CD4-positive, alpha-beta memory T cell (primary cell): ENCODE results near the gene GATM. TPM values are rescaled to one million over a fixed set of nuclear protein-coding genes. Genes with fewer than 3 reads are reported as not detected.
"Not testable (repeated sequence)": the region's sequence is repeated elsewhere in the genome, so short reads cannot be mapped to it uniquely, and the experiment has no call there.

Experiments used
- CTCF ChIA-PET: fragments of 350-600 bp; sonication (Branson Sonifier 250); formaldehyde crosslinking; loops from one replicate; lab custom pipeline; 2021; ENCODE audit warnings: inconsistent platforms; ENCODE audit not compliant: partially characterized antibody; lab: Charles Lee
- POLR2A ChIA-PET: fragments of 350-600 bp; sonication (Branson Sonifier 250); formaldehyde crosslinking; loops from one replicate; lab custom pipeline; 2021; ENCODE audit not compliant: partially characterized antibody; lab: Charles Lee
- DNase-seq, 5 donors: peaks; one replicate each; pipeline versions ENCODE4 v3.0.0 to v3.0.0-alpha.2; 2020 to 2022; ENCODE audit warnings: mixed read lengths in 1 of 5
- H3K27ac ChIP-seq: one replicate; pipeline ENCODE4 v1.7.0; 2013; ENCODE audit warnings: low read depth, low read length
- H3K27me3 ChIP-seq: 2 replicates; pipeline ENCODE4 v1.7.0; 2013; ENCODE audit warnings: mild to moderate bottlenecking, low read length, moderate library complexity; ENCODE audit not compliant: insufficient read depth
- H3K36me3 ChIP-seq: 2 replicates; pipeline ENCODE4 v1.7.0; 2013; ENCODE audit warnings: mild to moderate bottlenecking, low read length, moderate library complexity; ENCODE audit not compliant: insufficient read depth
- H3K4me1 ChIP-seq: 2 replicates; pipeline ENCODE4 v1.7.0; 2013; ENCODE audit warnings: mild to moderate bottlenecking, low read length, moderate library complexity; ENCODE audit not compliant: insufficient read depth
- H3K4me3 ChIP-seq, 2 donors: one replicate each; pipeline ENCODE4 v1.7.0; 2013; ENCODE audit warnings: low read length in 2 of 2, mild to moderate bottlenecking in 1 of 2
- H3K9me3 ChIP-seq, 2 donors: one replicate each; pipeline ENCODE4 v1.7.0; 2013; ENCODE audit warnings: low read length in 2 of 2, control low read depth in 1 of 2; ENCODE audit not compliant: control insufficient read depth in 1 of 2
- H3K27ac Mint-ChIP-seq, 7 donors: one replicate each; pipeline ENCODE4 v1.8.0; 2020 to 2021; ENCODE audit warnings: mixed read lengths in 7 of 7, mild to moderate bottlenecking in 6 of 7, inconsistent platforms in 3 of 7, moderate library complexity in 3 of 7
- H3K27me3 Mint-ChIP-seq, 2 donors: one replicate each; pipeline ENCODE4 v1.8.0; 2020 to 2021; ENCODE audit warnings: mixed read lengths in 2 of 2
- H3K36me3 Mint-ChIP-seq, 2 donors: one replicate each; pipeline ENCODE4 v1.8.0; 2020 to 2021; ENCODE audit warnings: mixed read lengths in 2 of 2, inconsistent platforms in 1 of 2, mild to moderate bottlenecking in 1 of 2
- H3K4me1 Mint-ChIP-seq, 4 donors: one replicate each; pipeline ENCODE4 v1.8.0; 2020 to 2021; ENCODE audit warnings: mixed read lengths in 4 of 4, mild to moderate bottlenecking in 1 of 4
- H3K4me3 Mint-ChIP-seq, 8 donors: one replicate each; pipeline ENCODE4 v1.8.0; 2020 to 2021; ENCODE audit warnings: mixed read lengths in 8 of 8, mild to moderate bottlenecking in 7 of 8, moderate library complexity in 6 of 8, inconsistent platforms in 3 of 8
- H3K9me3 Mint-ChIP-seq, 8 donors: one replicate each; pipeline ENCODE4 v1.8.0; 2020 to 2021; ENCODE audit warnings: mixed read lengths in 8 of 8, mild to moderate bottlenecking in 5 of 8, inconsistent platforms in 3 of 8, moderate library complexity in 1 of 8
- intact Hi-C: fragments of 100-400 bp; cut with micrococcal nuclease; formaldehyde crosslinking; loops from one replicate; pipeline ENCODE4 v1.15.1; 2023
- polyA plus RNA-seq, 2 donors: library from polyadenylated mRNA; unstranded; fragments of 300-500 nt; fragmentation: Illumina TruSeq; gene quantifications; one replicate each; pipeline ENCODE4 v1.2.3, GENCODE V29; 2021
- total RNA-seq, 2 experiments: library from RNA; stranded (reverse); gene quantifications; one replicate each; pipeline ENCODE4 v1.2.3, GENCODE V29; 2021

The GATM gene
- total and polyA plus RNA-seq, 4 experiments from 2014 or later: 0.26 to 1.6 (median 1.1) TPM; not detected in 1

DNA sequence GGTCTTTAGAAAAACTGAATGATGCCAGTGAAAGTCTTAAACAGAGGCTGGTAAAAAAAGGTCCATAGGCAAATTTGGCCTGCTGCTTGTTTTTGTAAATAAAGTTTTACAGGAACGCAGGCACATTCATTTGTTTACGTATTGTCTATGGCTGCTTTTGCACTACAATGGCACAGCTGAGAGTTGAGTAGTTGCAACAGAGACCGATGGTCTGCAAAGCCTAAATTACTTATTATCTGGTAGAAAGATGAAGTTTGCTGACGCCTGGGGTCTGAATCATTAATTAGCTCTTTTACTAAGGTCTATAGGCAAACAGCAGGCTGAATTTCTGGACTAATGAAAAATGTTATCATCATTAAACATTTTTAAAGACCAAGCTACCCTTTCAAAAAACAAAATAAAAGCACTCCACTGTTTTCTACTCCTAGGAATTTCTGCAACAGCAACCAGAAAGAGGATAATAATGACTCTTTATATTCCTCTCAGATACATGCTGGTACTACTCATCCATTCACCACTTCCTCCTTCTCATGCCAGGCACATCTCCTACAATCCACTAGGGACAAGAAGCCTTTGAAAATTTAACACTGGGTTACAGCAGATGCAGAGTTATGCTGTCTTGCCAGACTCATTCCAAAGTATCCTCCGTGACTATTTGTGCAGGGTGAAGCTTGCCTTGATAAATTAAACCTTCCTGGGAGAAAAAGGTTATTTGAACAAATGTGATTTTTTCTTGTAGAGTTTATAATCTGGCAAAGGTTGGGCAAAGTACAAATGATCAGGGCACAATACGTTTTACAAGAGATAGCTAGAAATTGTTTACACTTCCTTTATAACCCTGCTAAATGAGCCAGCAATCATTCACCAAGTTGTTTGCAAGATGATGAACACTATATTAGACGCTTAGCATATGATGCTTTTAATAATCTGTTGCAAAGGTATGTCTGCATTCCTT is 6.0 kb downstream of the GATM start:
- DNase-seq: no peak
- Mint-ChIP-seq H3K4me1 (peaks cover 2 to 15% (median 10%) of the 10 kb centered on the region in 4 donors), H3K9me3 (no peaks in the 10 kb centered on the region), H3K4me3 (no peak overlapping the region), H3K36me3 (no peaks in the 10 kb centered on the region), H3K27me3 (peaks cover 31 to 43% of the 10 kb centered on the region in 2 donors), H3K27ac (no peak overlapping the region)
- Histone ChIP-seq H3K4me1 (peaks cover 2% of the 10 kb centered on the region), H3K36me3 (no peaks in the 10 kb centered on the region), H3K27me3 (peaks cover 29% of the 10 kb centered on the region), H3K27ac (no peak overlapping the region), H3K4me3 (no peak overlapping the region), H3K9me3 (no peaks in the 10 kb centered on the region)
- POLR2A ChIA-PET: no interaction called here
- CTCF ChIA-PET: interaction anchor here (0.7 to 1.4 kb wide), 4 partner anchors 9 to 85 kb away, joined by 3 to 4 read pairs (median 4); no protein-coding TSS in a partner anchor
- intact Hi-C loops: no loop called here

GRCh38 chr15:45371546-45371945 is 6.8 kb downstream of the GATM start:
- Histone ChIP-seq H3K9me3 (no peaks in the 10 kb centered on the region), H3K27ac (no peak overlapping the region), H3K27me3 (peaks cover 21% of the 10 kb centered on the region), H3K4me1 (no peaks in the 10 kb centered on the region), H3K36me3 (no peaks in the 10 kb centered on the region), H3K4me3 (no peak overlapping the region)
- DNase-seq: no peak
- no peak overlapping the region for H3K27ac Mint-ChIP-seq
- ChIA-PET POLR2A (no interaction called here), CTCF (interaction anchor here (1.1 to 1.4 kb wide), 3 partner anchors 8 to 27 kb away, joined by 4 read pairs; no protein-coding TSS in a partner anchor)
- H3K27me3 Mint-ChIP-seq: peaks cover 25 to 36% of the 10 kb centered on the region in 2 donors
- peaks cover 0 to 7% (median 3%) of the 10 kb centered on the region in 4 donors for H3K4me1 Mint-ChIP-seq
- no peaks in the 10 kb centered on the region for H3K36me3 Mint-ChIP-seq
- no peak overlapping the region for H3K4me3 Mint-ChIP-seq
- intact Hi-C loops: no loop called here
- H3K9me3 Mint-ChIP-seq: no peaks in the 10 kb centered on the region

- H3K9me3 Mint-ChIP-seq, H3K27ac ChIP-seq, DNase-seq, H3K4me1 Mint-ChIP-seq, H3K36me3 Mint-ChIP-seq, POLR2A ChIA-PET, CTCF ChIA-PET, H3K27ac Mint-ChIP-seq, H3K4me1 ChIP-seq, H3K9me3 ChIP-seq, H3K36me3 ChIP-seq, H3K27me3 ChIP-seq, H3K4me3 Mint-ChIP-seq, intact Hi-C loops, H3K4me3 ChIP-seq: not testable (repeated sequence)
- peaks cover 17 to 29% of the 10 kb centered on the region in 2 donors for H3K27me3 Mint-ChIP-seq
These were observed 8.3 kb downstream of the GATM start for GRCh38 chr15:45370042-45370441.

GRCh38 chr15:45367222-45367621 is 11.1 kb downstream of the GATM start:
- H3K27ac Mint-ChIP-seq, H3K27ac ChIP-seq, H3K4me1 ChIP-seq, H3K4me3 Mint-ChIP-seq, H3K9me3 ChIP-seq, intact Hi-C loops, DNase-seq, H3K4me3 ChIP-seq, H3K36me3 Mint-ChIP-seq, H3K27me3 ChIP-seq, H3K9me3 Mint-ChIP-seq, H3K4me1 Mint-ChIP-seq, POLR2A ChIA-PET, H3K36me3 ChIP-seq: not testable (repeated sequence)
- CTCF ChIA-PET: interaction anchor here (1.4 kb wide), 1 partner anchor 12 kb away, joined by 3 read pairs; no protein-coding TSS in a partner anchor
- H3K27me3 Mint-ChIP-seq: peaks cover 13 to 22% of the 10 kb centered on the region in 2 donors

- Mint-ChIP-seq H3K36me3 (no peaks in the 10 kb centered on the region), H3K9me3 (no peaks in the 10 kb centered on the region), H3K4me3 (no peak overlapping the region), H3K4me1 (no peaks in the 10 kb centered on the region), H3K27me3 (peaks cover 10% of the 10 kb centered on the region in 2 donors), H3K27ac (no peak overlapping the region)
- ChIA-PET POLR2A (no interaction called here), CTCF (no interaction called here)
- Histone ChIP-seq H3K27ac (no peak overlapping the region), H3K27me3 (peaks cover 5% of the 10 kb centered on the region), H3K4me3 (no peak overlapping the region), H3K9me3 (no peaks in the 10 kb centered on the region), H3K36me3 (no peaks in the 10 kb centered on the region), H3K4me1 (no peaks in the 10 kb centered on the region)
- intact Hi-C loops: no loop called here
- DNase-seq: no peak
These were observed 14.1 kb downstream of the GATM start for GRCh38 chr15:45364271-45364670.

DNA sequence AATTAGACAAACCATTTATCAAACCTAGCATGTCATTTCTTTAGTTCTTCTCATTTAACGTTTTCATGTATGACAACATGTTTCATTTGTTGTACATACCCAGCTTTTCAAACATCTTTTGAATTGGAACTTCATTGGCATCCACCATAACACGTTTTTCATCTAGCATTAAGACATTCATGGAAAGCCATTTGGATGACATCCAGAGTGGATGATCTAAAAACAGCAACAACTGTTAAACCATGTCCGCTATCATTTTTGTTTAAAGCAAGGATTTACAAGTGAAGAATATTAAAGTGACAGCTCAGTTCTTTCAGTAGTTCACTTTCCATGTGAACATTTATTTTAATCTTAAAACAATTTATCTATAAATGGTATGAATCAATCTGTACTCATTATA is 14.5 kb downstream of the GATM start:
- ChIA-PET POLR2A (no interaction called here), CTCF (interaction anchor here (1.0 kb wide), 1 partner anchor 8 kb away, joined by 4 read pairs; no protein-coding TSS in a partner anchor)

DNA sequence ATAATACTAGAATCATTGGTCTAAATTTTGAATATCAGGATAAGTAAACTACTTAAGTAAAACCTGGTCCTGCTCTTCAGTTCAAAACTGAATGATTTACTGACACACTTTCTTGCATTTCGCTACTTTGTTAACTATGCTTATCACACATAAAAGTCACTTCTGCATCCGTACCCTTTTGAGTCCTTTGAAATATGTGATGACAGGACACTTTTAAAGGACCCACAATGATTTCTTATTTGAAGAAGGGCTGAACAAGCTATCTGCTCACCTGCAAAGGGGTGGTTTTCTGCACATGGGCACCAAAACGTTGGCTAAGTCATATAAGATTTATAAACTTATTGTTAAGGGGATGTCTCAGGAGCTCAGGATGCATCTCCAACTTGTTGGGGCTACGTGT is 15.0 kb downstream of the GATM start:
- DNase-seq: no peak
- H3K27ac Mint-ChIP-seq: no peak overlapping the region
- peaks cover 10% of the 10 kb centered on the region in 2 donors for H3K27me3 Mint-ChIP-seq
- H3K27me3 ChIP-seq: peaks cover 5% of the 10 kb centered on the region
- H3K9me3 ChIP-seq: no peaks in the 10 kb centered on the region
- POLR2A ChIA-PET: no interaction called here
- H3K4me1 Mint-ChIP-seq: no peaks in the 10 kb centered on the region
- CTCF ChIA-PET: interaction anchor here (1.0 kb wide), 1 partner anchor 9 kb away, joined by 4 read pairs; no protein-coding TSS in a partner anchor
- no peaks in the 10 kb centered on the region for H3K36me3 ChIP-seq
- no peak overlapping the region for H3K27ac ChIP-seq
- no peak overlapping the region for H3K4me3 Mint-ChIP-seq
- no peaks in the 10 kb centered on the region for H3K4me1 ChIP-seq
- no peaks in the 10 kb centered on the region for H3K9me3 Mint-ChIP-seq
- intact Hi-C loops: no loop called here
- no peaks in the 10 kb centered on the region for H3K36me3 Mint-ChIP-seq
- H3K4me3 ChIP-seq: no peak overlapping the region

More for the DNA sequence above, 14.5 kb downstream of the GATM start:
- Histone ChIP-seq H3K27me3 (peaks cover 5% of the 10 kb centered on the region), H3K4me3 (no peak overlapping the region), H3K9me3 (no peaks in the 10 kb centered on the region), H3K36me3 (no peaks in the 10 kb centered on the region), H3K4me1 (no peaks in the 10 kb centered on the region), H3K27ac (no peak overlapping the region)
- no peak for DNase-seq
- Mint-ChIP-seq H3K4me1 (no peaks in the 10 kb centered on the region), H3K9me3 (no peaks in the 10 kb centered on the region), H3K36me3 (no peaks in the 10 kb centered on the region), H3K4me3 (no peak overlapping the region), H3K27ac (no peak overlapping the region), H3K27me3 (peaks cover 10% of the 10 kb centered on the region in 2 donors)
- intact Hi-C loops: no loop called here
